ENCODE results near the gene SMNDC1.
"Not testable (repeated sequence)": the region's sequence is repeated elsewhere in the genome, so short reads cannot be mapped to it uniquely, and the experiment has no call there.

DNA sequence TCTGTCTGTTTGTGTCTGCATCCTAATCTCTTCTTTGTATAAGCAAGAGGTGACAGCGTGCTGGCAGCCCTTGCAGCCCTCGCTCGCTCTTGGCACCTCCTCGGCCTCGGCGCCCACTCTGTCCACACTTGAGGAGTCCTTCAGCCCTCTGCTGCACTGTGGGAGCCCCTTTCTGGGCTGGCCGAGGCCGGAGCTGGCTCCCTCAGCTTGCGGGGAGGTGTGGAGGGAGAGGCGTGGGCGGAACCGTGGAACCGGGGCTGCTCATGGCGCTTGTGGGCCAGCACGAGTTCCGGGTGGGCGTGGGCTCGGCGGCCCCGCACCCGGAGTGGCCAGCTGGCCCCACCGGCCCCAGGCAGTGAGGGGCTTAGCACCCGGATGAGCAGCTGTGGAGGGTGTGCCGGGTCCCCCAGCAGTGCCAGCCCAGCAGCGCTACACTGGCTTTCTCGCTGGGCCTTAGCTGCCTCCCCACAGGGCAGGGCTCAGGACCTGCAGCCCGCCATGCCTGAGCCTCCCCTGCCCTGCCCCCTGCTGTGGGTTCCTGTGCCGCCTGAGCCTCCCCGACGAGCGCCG lies 26.6 kb upstream of the SMNDC1 start:
- TF ChIP-seq POLR2A, CTCF, POLR2AphosphoS5 (IDR thresholded peaks at IDR 0.05): not testable (repeated sequence)
